HG03045 (cell line): ENCODE data around the gene PMAIP1.
"Not testable (repeated sequence)": the region's sequence is repeated elsewhere in the genome, so short reads cannot be mapped to it uniquely, and the experiment has no call there.

Experiments
- ATAC-seq: cut with Tn5 transposase; IDR thresholded peaks from one replicate; pipeline ENCODE4 v1.9.1; 2021; ENCODE audit warnings: mild to moderate bottlenecking, moderate library complexity; ENCODE audit not compliant: unreplicated experiment

The PMAIP1 gene

GRCh38 chr18:59881728-59882656 is 17.8 kb upstream of the PMAIP1 start:
- ATAC-seq = peak; percentile 34

- ATAC-seq = no peak
Observed at GRCh38 chr18:59884351-59884750, 15.4 kb upstream of the PMAIP1 start.

GRCh38 chr18:59885579-59886163 is 14.1 kb upstream of the PMAIP1 start:
- ATAC-seq = peak; percentile 83

GRCh38 chr18:59886399-59886798 is 13.4 kb upstream of the PMAIP1 start:
- ATAC-seq = not testable (repeated sequence)

GRCh38 chr18:59892123-59892522 is 7.7 kb upstream of the PMAIP1 start:
- no peak for ATAC-seq

- no peak for ATAC-seq
Observed at GRCh38 chr18:59893971-59894370, 5.8 kb upstream of the PMAIP1 start.

- ATAC-seq = no peak
Observed at GRCh38 chr18:59897321-59897954, 2.4 kb upstream of the PMAIP1 start.

- ATAC-seq = no peak
Observed at GRCh38 chr18:59898093-59898492, 1.7 kb upstream of the PMAIP1 start.

- ATAC-seq = no peak
Observed at GRCh38 chr18:59898609-59899297, 1.0 kb upstream of the PMAIP1 start.

- ATAC-seq = peak; percentile 32
Observed at GRCh38 chr18:59900222-59901128, 679 bp downstream of the PMAIP1 start.

GRCh38 chr18:59902131-59902992 is 2.6 kb downstream of the PMAIP1 start:
- ATAC-seq = no peak

GRCh38 chr18:59902993-59903610 is 3.3 kb downstream of the PMAIP1 start:
- no peak for ATAC-seq

- no peak for ATAC-seq
Observed at GRCh38 chr18:59904011-59904601, 4.3 kb downstream of the PMAIP1 start.

GRCh38 chr18:59905686-59906091 is 5.9 kb downstream of the PMAIP1 start:
- no peak for ATAC-seq

- no peak for ATAC-seq
Observed at GRCh38 chr18:59906203-59906602, 6.4 kb downstream of the PMAIP1 start.

GRCh38 chr18:59907172-59907571 is 7.4 kb downstream of the PMAIP1 start:
- no peak for ATAC-seq

GRCh38 chr18:59907660-59908059 is 7.9 kb downstream of the PMAIP1 start:
- ATAC-seq = no peak

GRCh38 chr18:59908799-59909198 is 9.0 kb downstream of the PMAIP1 start:
- ATAC-seq = no peak
